GM19193 (cell line): Measurements from ENCODE around the gene NAALADL2.

Source experiments
- POLR2A ChIP-seq: IDR thresholded peaks from 4 replicates; pipeline ENCODE4 v1.6.1; 2011; ENCODE audit not compliant: insufficient read depth, insufficient read length; ENCODE audit errors: extremely low read depth

The NAALADL2 gene

DNA sequence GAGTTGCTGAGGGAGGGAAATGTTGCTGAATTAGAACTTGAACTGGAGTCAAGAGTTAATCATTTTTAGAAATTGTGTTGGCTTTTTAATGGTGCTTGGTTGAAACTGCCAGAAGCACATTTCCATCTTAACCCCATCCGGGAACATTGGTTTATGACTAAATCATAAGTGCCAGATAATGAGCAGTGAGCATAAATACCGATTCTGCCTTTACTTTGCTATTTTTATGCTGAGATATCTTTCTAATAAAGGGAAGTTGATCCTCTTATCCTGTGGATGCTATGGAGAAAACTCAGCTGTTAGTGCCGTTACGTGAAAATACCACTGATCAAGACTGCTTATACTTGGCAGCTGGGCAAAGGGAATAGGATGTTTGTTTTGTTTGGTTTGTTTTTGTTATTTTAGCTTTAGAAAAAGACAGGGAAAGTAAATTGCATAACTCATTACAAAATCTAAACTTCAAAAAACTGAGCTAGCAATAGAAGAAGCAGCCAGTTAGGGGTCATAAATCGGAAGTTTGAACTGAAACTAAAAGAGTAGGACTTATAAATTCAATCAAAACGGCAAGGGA lies 813.1 kb downstream of the NAALADL2 start:
- no peak for TF ChIP-seq POLR2A

DNA sequence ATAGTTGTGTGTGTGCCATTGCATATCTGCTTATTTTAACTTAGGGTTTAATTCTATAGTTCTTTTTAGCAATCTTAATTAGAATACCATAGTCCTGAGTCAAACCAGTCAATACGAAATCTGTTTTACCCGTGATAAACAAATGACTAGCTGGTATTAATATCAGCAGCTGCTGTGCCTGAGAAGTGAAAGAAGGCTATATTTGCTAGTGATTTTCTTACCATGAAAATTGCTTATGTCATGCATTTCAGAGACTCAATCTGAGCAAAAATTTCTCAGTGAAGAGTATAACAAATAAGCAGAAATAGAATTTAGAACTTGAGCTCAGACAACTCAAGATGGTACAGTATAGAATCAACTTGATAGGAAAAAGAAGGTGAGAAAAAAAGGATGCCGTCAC lies 820.4 kb downstream of the NAALADL2 start:
- no peak for TF ChIP-seq POLR2A

DNA sequence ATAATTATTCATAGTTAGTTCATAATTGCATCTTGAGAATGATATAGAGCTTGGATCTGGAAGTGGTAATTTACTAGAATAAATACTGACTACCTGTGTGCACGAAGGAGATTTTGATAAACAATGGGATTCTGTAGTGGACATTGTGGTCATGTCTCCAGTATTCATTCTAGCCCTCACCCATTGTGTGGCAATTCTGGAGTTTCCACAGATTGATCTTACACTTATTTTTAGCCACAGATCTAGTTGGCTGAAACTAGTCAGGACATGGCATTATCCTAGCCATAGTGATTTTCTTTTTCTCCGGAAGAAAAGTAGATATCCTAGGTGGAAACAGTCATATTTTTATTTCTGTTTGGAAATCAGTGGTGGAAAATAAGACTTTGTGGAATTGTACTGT lies 833.1 kb downstream of the NAALADL2 start:
- no peak for TF ChIP-seq POLR2A

DNA sequence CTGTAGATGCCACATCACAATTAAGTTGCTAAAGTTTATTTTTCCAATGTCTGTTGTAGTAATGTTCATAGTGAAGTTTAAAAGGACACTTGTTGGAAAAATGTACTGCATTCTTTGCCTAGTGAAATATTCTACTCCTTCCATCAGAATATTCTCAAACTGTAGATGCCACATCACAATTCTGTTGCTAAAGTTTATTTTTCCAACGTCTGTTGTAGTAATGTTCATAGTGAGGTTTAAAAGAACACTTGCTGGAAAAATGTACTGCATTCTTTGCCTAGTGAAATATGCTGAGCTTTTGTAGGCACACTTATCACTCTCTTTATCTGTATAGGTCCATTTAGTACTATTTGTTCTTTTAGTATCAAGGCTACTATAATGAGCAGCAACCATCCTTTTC lies 836.1 kb downstream of the NAALADL2 start:
- no peak for TF ChIP-seq POLR2A

DNA sequence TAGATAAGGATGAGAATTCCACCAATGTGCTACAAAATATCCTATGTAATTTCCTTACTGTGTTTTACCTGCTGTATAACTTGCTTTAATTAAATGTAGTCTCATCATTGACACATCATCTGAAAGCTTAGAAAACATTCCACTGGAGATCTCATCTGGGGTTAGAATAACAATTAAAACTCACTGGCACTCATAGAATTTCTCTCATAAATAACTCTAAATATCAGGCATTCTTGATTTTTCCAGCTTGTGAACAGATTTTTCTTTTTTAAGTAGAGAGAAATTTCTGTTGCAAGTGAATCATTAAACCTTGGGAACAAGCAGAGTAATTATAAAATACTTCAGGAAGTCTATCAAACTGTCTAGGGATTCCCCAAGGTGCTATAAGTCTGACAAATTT lies 843.8 kb downstream of the NAALADL2 start:
- TF ChIP-seq POLR2A, result no peak

DNA sequence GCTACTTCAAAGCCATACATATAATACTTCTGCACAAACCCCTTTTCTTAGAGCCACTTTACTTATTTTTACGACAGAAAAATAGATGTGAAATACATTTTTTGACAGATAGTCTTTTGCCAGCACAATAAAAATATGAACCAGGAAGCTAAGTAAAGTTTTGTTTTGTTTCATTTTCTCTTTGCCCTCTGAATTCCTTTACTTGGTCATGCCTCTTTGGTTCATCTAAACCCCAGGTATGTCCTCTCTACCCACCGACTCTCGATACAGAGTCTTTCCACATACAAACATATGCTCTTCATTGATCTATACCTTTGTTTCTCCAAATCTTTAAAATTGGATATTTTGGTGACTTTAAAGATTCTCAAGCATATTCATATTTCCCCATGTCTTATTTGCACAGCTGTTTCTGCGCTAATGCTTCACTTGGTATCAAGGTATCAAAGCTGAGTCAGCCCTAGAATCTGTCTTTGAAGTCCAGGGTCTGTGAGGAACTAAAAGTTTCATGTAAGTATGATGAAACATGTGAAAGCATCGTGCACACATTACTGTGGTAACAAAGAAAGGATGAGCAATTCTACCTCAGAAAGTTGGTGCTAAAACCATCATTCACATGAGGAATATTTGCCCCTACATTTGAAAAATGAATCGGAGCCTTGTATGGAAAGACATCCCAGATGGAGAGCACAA lies 845.4 kb downstream of the NAALADL2 start:
- TF ChIP-seq POLR2A, result no peak

DNA sequence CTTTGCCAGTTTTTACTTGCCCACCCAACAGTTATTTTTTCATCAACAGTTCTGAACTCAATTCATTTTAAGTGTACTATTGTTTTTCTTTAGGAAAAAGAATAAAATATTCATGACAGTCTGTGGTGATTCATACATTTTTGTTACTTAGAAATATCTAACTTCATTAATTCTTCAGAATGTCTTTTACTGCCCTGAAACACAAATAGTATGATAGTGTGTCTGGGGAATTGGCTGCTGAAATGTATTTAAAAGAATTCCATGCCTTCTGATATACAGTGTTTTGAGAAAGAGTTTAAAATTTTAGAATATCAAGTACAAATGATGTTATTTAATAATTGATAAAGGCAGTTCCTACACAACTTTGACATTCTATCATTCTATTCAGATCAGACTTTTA lies 854.1 kb downstream of the NAALADL2 start:
- no peak for TF ChIP-seq POLR2A

DNA sequence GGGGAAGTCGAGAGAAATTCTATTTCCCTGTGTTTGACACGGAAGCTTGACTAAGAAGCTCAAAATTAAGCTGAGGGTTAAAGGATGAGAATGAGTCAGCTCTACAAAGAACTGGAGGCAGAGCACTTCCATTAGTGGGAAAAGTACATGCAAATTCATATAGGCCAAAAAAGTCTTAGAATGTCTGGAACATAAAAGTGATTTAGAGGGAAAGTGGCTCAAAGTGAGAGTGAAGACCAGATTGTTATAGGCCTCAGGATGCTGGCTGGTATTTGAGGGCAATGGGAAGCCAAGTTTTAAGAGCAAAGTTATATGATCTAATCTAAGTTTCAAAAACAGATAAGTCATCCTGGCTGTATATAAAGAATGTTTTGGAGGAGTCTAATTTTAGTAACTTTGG lies 857.3 kb downstream of the NAALADL2 start:
- no peak for TF ChIP-seq POLR2A

DNA sequence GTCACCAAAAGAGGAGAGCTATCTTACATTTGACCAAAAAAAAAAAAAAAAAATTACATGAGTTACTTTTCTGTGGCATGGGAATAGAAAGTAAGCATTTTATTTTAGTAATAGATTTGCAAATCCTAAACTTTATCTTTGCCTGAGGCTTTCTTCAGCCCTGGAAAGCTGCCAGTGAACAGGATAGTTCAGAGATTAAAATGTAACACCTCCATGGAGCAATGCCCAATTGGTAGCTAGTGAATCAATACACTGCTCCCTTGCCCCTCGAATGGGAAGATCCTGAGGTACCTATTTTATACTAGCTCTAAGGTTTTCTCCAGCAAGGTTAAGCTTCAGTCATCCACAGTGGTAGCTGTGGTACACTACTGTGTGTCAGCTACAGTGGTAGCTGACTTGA lies 867.1 kb downstream of the NAALADL2 start:
- TF ChIP-seq POLR2A, result no peak

DNA sequence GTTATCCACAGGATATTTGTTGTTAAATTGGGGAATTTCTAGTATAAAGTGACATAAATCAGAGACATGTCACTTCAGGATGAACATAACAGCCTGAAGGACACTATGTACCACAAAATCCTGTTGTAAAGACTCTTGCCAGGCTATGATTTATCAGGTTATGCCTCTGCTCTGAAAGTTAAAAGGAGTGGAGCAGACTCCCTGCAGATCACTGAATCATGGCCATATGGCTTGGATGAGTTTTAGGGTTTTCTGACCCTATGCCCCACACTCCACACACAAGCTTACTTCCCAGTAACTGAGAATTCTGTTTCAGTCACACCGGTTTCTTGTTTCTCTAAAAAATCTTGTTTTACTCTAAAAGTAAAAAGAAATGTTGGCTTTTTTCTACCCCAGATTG lies 869.4 kb downstream of the NAALADL2 start:
- TF ChIP-seq POLR2A, result no peak

DNA sequence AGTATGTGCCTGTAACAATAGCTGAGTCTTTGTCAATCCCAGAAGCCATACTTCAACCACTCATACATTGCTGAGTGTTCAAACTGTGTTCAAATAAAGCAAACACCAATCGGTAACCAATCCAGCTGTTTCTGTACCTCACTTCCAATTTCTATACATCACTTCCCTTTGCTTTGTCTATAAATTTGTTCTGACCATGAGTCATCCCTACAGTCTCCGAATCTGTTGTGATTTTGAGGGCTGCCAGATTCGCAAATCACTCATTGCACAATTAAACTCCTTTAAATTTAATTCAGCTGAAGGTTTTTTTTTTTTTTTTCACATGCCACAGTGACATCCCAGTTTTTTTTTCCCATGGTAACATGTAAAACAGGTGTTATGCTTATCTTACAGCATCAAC lies 870.3 kb downstream of the NAALADL2 start:
- no peak for TF ChIP-seq POLR2A

DNA sequence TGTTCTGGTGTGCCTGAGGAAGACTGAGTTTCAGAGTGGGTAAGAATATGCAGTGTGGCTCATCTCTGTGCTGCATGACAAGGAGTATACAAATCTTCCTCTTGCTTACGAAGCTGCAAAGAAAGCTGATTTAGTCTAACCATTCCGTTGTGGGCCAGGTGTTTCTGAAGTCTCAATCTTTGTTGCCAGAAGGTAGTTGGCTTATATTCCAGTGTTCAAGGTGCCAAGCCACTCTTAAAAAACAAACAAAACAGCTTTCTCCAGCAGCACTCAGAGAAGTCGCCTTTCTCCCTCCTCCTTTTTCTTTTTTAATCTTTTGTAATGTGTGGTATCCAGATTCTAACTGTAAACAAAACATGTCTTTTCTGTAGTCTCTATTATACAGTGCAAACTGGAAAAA lies 872.4 kb downstream of the NAALADL2 start:
- TF ChIP-seq POLR2A, result no peak

DNA sequence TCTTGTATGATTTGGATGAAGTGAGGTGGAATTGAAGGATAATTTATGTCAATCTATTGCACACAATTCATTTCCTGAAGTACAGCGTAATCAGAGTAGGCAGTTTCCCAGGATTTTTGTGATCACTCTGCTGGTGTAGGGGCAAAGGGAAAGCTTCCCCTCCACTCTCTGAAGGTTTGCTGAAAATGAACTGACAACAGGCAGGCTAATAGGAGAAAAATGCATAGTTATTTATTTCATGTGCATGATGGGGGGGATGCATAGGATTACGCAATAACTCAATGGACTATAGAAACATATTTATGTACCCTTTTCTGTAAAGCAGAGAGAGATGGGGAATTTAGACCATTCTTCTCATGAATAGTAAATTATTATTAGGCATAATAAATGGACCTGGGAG lies 872.9 kb downstream of the NAALADL2 start:
- no peak for TF ChIP-seq POLR2A

DNA sequence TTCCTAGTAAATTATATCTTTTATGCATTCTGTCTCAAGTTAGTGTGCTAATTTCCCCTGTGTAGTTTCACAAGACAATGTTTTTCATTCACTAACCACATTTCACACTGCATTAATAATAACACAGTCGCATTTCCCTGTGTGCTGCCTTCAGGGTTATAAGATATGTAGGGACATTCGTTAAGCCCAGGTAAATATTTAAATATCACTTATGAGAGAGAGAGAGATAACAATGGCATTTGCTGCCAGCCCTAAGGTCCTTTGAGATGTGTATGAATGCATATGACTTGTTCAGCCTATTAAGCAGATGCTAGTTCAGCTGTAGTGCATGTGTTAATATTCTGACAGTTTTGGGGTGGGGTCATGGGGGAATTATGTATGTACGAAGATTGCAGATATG lies 876.7 kb downstream of the NAALADL2 start:
- no peak for TF ChIP-seq POLR2A

DNA sequence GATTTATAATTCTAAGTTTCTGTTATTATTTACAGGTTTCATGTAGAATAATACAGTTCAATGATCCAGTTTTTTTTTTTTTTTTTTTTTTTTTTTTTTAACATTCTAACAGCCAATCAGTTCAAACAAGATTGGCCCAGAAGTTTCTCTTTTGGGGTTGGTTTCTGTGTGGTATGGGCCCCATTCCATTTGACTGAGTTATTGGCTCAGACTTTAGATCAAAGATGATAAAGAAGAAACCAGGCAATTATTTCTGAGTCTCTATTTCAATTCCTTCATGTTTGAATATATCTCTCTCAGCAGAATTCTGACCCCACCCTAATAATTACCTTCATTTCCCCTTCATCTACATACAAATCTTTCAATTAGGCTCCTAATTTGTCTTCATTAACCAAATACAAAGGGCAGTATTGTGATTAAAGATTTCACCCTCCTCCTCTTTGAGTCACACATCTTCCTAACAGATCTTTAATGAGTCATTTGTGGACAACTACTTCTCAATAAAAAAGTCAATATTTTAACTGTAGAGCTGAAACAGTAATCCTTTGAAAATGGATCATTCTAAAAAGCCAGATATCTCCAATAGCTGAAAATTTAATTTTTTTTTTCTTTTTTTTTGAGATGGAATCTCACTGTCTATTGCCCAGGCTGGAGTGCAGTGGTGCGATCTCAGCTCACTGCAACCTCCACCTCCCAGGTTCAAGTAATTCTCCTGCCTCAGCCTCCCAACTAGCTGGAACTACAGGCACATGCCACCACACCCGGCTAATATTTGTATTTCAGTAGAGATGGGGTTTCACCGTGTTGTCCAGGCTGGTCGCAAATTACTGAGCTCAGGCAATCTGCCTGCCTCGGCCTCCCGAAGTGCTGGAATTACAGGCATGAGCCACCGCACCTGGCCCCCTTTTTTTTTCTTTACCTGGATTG lies 878.8 kb downstream of the NAALADL2 start:
- TF ChIP-seq POLR2A, result no peak

DNA sequence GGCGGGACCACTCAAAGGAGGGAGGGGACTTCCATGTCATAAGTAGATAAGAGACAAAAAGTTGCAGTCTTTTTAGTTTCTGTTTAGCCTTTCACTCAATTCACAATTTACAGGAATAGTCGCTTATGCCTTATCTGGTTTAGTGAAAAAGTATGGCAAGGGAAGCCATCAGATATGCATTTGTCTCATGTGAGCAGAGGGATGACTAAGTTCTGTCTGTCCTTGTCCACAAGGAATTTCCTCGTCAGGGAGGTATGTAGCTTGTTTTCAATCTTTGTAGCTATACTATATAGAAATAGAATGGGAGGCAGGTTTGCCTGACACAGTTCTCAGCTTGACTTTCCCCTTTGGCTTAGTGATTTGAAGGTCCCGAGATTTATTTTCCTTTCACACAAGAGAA lies 882.8 kb downstream of the NAALADL2 start:
- TF ChIP-seq POLR2A, result no peak
